OCI-LY1 (cell line): ENCODE measurements around the gene GNA12.

Experiments used
- EZH2 ChIP-seq: fragments of 200-600 bp; sonication (generic), shearing (Covaris generic); IDR thresholded peaks from 2 replicates; pipeline ENCODE4 v1.8.0; 2017; ENCODE audit warnings: borderline replicate concordance, mixed run types, mild to moderate bottlenecking, antibody characterized with exemption, low read length, moderate library complexity, mixed read lengths
- TF ChIP-seq, protein P1 (sequence below): fragments of 200-600 bp; sonication (generic), shearing (Covaris generic); IDR thresholded peaks from 2 replicates; pipeline ENCODE4 v1.5.1; 2017; ENCODE audit warnings: mild to moderate bottlenecking, antibody characterized with exemption, low read length, moderate library complexity, mixed read lengths

GRCh38 chr7:2812831-2813230 lies 31.3 kb downstream of the GNA12 start:
- TF ChIP-seq, protein P1, sequence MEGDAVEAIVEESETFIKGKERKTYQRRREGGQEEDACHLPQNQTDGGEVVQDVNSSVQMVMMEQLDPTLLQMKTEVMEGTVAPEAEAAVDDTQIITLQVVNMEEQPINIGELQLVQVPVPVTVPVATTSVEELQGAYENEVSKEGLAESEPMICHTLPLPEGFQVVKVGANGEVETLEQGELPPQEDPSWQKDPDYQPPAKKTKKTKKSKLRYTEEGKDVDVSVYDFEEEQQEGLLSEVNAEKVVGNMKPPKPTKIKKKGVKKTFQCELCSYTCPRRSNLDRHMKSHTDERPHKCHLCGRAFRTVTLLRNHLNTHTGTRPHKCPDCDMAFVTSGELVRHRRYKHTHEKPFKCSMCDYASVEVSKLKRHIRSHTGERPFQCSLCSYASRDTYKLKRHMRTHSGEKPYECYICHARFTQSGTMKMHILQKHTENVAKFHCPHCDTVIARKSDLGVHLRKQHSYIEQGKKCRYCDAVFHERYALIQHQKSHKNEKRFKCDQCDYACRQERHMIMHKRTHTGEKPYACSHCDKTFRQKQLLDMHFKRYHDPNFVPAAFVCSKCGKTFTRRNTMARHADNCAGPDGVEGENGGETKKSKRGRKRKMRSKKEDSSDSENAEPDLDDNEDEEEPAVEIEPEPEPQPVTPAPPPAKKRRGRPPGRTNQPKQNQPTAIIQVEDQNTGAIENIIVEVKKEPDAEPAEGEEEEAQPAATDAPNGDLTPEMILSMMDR = no peak
- no peak for TF ChIP-seq EZH2
